LNCaP clone FGC (cell line): ENCODE results near the gene GNAS.

ENCODE experiments used
- DNase-seq: peaks from one replicate; pipeline ENCODE4 v3.0.0-alpha.2; 2011; ENCODE audit warnings: low read depth
- H3K4me3 ChIP-seq: 2 replicates; pipeline ENCODE4 v1.5.1; 2011; ENCODE audit warnings: mild to moderate bottlenecking, low read depth, low read length, control low read depth
- TF ChIP-seq, protein P1 (sequence below): IDR thresholded peaks from 2 replicates; pipeline ENCODE4 v1.5.1; 2012; ENCODE audit warnings: mild to moderate bottlenecking; ENCODE audit not compliant: control insufficient read depth, insufficient read depth; ENCODE audit errors: extremely low read depth

The GNAS gene

DNA sequence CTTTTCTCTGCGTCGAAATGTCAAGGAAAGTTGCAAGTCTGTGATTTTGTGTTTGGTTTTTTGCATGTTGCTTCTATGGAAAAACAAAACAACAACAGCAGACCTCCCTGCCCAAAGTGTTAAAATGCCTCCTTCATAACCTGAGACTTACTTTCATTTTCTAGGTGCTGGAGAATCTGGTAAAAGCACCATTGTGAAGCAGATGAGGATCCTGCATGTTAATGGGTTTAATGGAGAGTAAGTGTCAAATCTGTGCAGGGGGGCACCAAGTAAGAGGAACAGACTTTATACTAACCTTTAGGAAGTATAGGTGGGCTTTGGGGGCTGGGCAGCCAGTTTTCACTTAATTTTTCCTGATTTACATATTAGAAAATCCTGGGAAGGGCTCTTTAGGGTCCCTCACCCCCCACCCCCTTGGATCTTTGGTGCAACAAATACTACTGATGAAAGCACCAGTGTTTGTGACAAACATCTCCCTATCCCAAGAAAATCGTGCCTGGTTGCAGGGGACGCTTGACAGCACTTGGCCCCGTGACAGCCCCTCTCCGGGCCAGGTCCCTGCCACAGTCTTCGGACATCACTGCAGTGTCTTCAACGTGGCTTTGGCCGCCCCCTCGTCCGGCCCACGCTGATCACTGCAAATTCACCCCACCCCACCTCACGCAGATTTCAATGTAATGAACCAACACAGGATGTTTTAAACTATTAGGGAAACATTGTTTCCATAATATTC lies 43.1 kb downstream of the GNAS start:
- DNase-seq = no peak
- no peak overlapping the region for H3K4me3 ChIP-seq
- TF ChIP-seq, protein P1, sequence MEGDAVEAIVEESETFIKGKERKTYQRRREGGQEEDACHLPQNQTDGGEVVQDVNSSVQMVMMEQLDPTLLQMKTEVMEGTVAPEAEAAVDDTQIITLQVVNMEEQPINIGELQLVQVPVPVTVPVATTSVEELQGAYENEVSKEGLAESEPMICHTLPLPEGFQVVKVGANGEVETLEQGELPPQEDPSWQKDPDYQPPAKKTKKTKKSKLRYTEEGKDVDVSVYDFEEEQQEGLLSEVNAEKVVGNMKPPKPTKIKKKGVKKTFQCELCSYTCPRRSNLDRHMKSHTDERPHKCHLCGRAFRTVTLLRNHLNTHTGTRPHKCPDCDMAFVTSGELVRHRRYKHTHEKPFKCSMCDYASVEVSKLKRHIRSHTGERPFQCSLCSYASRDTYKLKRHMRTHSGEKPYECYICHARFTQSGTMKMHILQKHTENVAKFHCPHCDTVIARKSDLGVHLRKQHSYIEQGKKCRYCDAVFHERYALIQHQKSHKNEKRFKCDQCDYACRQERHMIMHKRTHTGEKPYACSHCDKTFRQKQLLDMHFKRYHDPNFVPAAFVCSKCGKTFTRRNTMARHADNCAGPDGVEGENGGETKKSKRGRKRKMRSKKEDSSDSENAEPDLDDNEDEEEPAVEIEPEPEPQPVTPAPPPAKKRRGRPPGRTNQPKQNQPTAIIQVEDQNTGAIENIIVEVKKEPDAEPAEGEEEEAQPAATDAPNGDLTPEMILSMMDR = no peak

DNA sequence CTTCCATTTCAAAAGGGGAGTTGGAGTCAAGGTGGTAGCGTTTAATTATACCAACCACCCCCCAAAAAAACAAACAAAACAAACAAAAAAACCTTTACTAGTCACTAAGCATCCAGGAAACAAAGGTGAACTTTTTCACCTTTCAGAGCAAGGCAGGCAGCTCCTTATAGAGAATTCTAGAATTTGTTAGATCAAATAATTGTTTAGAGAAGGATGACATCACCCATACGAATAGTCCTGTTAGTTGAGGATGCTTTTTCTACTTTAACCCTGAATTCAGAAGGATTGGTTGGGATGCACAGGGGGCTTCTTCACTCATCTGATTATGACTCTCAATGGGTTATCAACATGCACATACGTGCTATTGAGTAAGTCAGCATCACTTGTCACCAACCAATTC lies 44.3 kb downstream of the GNAS start:
- no peak for DNase-seq
- TF ChIP-seq, protein P1 = no peak
- no peak overlapping the region for H3K4me3 ChIP-seq

DNA sequence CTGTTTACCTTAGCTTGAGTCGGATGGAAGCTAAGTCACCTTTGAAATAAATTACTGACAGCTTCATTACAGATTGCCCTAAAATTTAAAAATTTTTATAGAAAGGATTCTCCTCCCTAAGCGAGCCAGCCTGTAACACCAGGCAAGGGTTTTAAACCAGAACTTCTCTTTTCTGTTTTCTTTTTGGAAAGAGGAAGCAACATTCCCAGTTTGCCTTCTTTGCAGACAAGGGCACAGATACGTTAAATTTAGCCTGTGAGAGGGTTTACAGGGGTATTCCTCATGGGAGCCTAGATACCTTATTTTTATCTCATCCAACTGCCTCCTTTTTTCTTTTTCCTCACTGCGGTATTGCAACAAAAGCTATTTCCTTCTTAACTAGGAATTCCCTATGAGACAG lies 45.0 kb downstream of the GNAS start:
- TF ChIP-seq, protein P1 = no peak
- no peak for DNase-seq

DNA sequence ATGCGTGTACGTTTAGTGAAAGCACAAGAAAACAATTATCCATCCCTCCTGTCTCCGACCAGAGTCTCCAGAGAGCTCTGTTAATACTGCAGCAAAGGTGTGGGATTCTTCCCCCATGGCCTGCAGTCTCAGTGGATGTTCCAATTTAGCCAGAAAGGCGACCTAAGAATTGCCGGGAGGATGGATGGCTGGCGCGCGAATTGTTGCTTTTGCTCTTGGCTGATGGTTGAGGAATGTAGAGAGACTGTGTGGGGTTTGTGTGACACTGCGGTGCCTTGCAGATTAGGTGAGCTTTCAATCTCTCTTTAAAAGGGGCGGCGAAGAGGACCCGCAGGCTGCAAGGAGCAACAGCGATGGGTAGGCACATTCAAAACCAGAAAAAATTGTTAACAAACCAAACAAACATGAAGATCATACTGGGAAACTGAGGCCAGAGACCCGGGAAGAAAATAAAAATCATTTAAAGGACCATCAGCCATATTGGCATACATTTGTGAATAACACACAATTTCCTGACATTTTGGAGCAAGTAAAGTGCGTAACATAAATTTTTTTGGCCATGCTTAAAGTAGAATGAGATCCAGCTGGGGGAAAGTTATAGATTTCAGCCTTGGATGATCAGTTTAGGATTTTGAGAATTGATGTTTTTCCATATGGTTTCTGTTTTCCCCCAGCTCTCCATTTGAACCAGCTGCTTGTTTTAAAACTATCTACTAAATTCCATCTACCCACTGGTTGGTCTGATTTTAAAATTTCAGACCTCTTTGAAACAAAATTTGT lies 46.3 kb downstream of the GNAS start:
- DNase-seq = no peak
- TF ChIP-seq, protein P1 = no peak
- no peak overlapping the region for H3K4me3 ChIP-seq

More for the DNA sequence above, 45.0 kb downstream of the GNAS start:
- H3K4me3 ChIP-seq = no peak overlapping the region

DNA sequence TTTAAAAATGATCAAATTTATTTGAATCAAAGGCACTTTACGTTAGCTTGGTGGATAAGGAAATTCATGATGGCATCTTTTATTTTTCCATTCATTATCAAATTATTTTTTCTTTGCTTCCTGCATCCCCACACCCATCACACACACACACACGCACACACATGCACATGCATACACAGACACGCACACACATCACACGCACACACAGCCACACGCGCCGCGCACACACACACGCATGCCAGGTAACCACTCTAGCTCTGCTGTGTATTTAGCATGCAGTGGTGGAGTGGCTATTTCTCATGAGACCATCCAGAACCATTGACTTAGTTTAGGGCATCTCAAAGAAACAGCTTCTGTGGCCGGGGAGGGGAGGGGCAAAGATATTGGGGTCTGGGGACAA lies 47.0 kb downstream of the GNAS start:
- TF ChIP-seq, protein P1 = no peak
- H3K4me3 ChIP-seq = no peak overlapping the region
- no peak for DNase-seq

DNA sequence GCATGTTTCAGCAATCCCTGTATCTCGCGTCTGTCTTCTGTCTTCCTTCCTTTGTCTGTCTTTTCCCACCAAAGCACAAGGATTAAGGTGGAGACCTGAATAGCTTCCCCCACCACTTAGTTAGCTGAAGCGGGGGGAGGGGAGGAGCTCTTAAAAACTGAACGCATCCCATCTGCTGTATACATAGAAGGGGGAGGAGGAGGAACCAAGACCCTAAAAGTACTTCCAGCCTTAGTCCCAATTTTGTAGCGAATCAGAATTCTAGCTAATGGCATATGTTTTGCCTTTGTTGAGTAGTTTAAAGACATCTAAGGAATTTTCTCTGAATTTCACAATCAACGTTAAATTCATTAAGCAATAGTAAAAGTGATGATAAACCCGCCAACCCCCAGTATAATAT lies 47.9 kb downstream of the GNAS start:
- TF ChIP-seq, protein P1 = no peak
- DNase-seq = no peak
- no peak overlapping the region for H3K4me3 ChIP-seq
